Measurements from ENCODE around the gene ALKBH8.
"Not testable (repeated sequence)": the region's sequence is repeated elsewhere in the genome, so short reads cannot be mapped to it uniquely, and the experiment has no call there.

ALKBH8 gene

GRCh38 chr11:107576497-107577345 is 11.2 kb upstream of the ALKBH8 start:
- DNase-seq (ENCODE audit: low read depth), result peak; percentile 38

DNA sequence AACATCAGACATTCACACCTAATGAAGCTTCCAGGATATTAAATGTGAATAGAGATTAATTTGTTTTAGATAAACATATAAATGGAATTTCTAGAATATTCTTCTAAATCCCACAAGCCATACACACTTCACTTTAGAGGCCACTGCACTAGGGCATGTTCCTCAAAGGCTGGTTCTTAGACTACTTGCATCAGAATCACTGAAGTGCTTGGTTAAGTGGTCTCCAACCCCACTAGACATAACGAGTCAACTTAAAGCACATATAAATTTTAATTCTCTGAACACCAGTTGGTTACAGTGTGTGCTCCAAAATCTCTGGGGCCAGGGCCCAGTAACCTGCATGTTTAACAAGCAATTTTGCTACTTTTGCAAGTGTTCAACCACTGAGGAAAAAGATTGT is 7.9 kb upstream of the ALKBH8 start:
- no peak for DNase-seq (ENCODE audit: low read depth)

- DNase-seq (ENCODE audit: low read depth), result no peak
These were observed 4.5 kb upstream of the ALKBH8 start for GRCh38 chr11:107570015-107570414.

GRCh38 chr11:107567739-107568335 is 2.3 kb upstream of the ALKBH8 start:
- DNase-seq (ENCODE audit: low read depth), result no peak

- DNase-seq (ENCODE audit: low read depth), result no peak
These were observed 1.0 kb upstream of the ALKBH8 start for GRCh38 chr11:107566569-107566968.

DNA sequence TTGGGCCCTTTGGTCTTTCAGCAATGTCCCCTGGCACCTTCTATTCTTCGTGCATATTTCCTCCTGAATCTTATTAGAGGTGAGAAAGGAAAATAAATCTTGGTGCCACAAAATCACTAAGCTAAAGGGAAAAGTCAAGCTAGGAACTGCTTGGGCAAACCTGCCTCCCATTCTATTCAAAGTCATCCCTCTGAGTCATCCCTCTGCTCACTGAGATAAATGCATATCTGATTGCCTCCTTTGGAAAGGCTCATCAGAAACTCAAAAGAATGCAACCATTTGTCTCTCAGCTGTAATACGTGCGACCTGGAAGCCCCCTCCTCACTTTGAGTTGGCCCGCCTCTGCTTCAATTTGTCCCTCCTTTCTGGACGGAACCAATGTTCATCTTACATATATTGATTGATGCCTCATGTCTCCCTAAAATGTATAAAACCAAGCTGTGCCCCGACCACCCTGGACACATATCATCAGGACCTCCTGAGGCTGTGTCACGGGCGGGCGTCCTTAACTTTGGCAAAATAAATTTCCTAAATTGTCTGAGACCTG is 493 bp upstream of the ALKBH8 start:
- DNase-seq (ENCODE audit: low read depth), result not testable (repeated sequence)

GRCh38 chr11:107564877-107565218 is 687 bp downstream of the ALKBH8 start:
- no peak for DNase-seq (ENCODE audit: low read depth)

DNA sequence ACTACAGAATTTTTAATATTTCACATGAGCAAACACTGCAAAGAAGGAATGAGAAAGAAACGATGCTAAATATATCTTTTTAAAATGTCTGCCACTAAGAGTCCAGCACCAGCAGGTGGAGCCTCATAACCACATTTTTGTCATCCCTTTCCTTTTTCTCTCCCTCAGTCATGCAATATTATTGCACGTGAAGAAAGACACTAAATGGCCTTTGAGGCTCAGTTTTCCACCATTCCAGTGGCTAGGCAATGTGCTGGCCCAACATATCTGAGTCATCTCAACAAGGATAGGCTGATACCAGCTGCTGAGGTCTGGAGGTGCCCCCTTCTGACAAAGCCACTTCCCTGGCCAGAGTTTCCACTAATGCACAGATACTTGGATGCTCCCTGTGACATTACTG is 1.8 kb downstream of the ALKBH8 start:
- no peak for DNase-seq (ENCODE audit: low read depth)

DNA sequence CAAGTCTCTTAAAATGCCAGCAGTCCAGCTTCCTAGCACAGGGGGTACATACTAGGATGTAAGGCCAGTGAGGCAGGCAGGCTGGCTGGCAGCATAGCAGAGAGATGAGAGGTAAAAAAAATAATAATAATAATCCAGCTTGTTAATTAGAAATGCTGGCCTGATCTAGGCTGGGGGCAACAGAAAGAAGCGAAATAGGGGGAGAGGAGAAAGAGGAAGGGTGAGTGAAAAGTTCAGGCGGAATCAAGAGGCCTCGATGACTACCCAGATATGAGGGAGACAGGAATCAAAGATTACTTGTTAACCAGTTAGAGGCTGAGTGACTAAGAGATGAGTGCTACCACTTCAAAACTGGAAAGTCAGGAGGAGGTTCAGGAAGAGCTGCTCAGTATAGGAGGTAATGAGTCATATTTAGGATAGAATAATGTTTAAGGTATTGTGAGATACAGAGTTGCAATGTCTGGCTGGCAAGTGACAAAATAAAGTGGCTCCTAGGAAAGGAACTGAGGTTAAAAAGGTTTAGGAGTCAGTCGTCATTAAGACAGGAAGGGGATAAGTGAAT is 2.8 kb downstream of the ALKBH8 start:
- no peak for DNase-seq (ENCODE audit: low read depth)

GRCh38 chr11:107561688-107562087 is 3.8 kb downstream of the ALKBH8 start:
- no peak for DNase-seq (ENCODE audit: low read depth)

GRCh38 chr11:107550304-107550703 is 15.2 kb downstream of the ALKBH8 start:
- DNase-seq (ENCODE audit: low read depth), result no peak

DNA sequence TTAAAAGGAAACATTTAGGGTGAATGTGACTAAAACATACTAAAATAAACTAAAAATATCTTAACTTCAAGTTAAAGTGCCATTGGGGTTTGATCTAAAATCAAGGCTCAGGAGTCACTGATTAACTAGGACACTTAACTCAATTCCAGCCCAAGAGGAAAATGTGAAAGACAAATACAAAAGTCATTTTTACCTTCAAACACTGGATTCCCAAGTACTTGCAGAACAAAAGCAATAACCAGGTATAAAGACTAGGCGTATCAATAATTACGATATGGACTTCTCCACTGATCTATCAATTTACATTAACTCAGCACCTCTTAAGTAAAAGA is 15.6 kb downstream of the ALKBH8 start:
- DNase-seq (ENCODE audit: low read depth), result no peak

DNA sequence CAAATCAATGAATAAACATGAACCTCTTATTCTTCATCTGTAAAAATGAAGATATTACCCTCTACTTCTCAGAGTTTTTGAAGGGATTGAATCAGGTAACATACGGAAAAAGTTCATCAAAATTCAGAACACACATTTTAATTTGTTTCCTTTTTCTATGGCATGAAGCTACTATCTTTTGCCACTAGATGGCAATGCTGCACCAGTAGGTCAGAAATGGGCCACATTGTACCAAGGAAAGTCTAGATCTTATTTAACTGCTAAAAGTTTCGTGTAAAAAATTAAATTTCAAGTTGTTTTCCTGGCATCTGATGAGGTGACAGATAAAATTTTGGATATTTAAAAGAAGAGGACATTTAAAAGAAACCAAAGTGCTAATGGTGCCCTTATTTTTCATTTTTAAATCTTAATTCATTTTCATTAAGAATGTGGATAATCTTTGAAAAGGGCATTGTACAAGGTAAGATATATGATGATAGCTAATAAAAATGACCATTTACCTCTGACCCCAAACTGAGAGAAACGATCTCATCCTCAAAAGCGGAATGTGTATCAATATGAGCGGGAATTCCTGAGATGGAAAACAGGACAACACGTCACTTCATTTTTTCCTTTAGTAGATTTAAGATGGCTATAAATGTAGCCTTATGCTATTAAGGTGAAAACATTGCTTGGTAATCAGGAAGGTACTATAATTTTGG is 16.1 kb downstream of the ALKBH8 start:
- DNase-seq (ENCODE audit: low read depth), result no peak

GRCh38 chr11:107547961-107548360 is 17.6 kb downstream of the ALKBH8 start:
- DNase-seq (ENCODE audit: low read depth), result no peak

- DNase-seq (ENCODE audit: low read depth), result no peak
These were observed 20.4 kb downstream of the ALKBH8 start for GRCh38 chr11:107545101-107545514.

- DNase-seq (ENCODE audit: low read depth), result no peak
These were observed 26.7 kb downstream of the ALKBH8 start for GRCh38 chr11:107538821-107539220.

DNA sequence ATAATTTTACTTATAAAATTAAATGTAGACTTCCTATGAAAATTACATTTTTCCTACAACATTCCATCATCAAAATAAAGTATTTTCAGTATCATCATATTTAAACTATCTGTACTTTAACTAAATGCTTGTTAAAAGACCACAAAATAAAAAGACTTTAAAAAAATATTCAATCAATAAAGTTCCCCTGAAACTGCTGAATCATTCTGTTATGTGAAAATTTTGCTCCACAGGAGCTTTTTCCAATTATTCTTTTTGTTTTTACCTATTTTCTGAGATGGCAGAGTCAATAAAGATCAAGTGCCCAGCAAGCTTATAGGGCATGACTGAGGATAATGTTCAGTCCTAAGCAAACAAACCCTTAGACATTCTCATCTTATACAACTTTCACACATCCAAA is 27.3 kb downstream of the ALKBH8 start:
- no peak for DNase-seq (ENCODE audit: low read depth)

DNA sequence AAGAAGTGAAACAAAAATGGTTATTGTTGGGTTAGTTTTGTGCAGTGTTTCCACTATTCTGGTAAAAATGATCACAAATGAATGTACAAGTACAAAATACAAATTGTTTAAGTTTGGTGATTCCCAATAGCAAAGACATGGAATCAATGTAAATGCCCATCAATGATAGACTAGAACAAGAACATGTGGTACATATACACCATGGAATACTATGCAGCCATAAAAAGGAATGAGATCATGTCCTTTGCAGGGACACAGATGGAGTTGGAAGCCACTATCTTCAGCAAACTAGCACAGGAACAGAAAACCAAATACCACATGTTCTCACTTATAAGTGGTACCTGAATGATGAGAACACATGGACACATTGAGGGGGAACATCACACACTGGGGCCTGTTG is 28.4 kb downstream of the ALKBH8 start:
- DNase-seq (ENCODE audit: low read depth), result not testable (repeated sequence)

GRCh38 chr11:107526197-107526596 is 39.3 kb downstream of the ALKBH8 start:
- DNase-seq (ENCODE audit: low read depth), result no peak

DNA sequence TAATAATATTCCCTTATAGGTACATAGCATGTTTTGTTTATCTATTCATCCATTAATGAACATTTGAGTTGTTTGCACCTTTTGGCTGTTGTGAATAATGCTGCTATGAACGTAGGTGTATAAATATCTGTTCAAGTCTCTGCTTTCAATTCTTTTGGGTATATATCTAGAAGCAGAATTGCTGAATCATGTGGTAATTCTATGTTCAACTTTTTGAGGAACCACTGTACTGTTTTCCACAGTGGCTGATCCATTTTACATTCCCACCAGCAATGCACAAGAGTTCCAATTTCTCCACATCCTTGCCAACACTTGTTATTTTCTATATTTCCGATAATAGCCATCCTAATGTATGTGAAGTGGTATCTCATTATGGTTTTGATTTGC is 56.7 kb downstream of the ALKBH8 start:
- DNase-seq (ENCODE audit: low read depth), result no peak

GRCh38 chr11:107508201-107508857 is 57.2 kb downstream of the ALKBH8 start:
- DNase-seq (ENCODE audit: low read depth), result no peak

DNA sequence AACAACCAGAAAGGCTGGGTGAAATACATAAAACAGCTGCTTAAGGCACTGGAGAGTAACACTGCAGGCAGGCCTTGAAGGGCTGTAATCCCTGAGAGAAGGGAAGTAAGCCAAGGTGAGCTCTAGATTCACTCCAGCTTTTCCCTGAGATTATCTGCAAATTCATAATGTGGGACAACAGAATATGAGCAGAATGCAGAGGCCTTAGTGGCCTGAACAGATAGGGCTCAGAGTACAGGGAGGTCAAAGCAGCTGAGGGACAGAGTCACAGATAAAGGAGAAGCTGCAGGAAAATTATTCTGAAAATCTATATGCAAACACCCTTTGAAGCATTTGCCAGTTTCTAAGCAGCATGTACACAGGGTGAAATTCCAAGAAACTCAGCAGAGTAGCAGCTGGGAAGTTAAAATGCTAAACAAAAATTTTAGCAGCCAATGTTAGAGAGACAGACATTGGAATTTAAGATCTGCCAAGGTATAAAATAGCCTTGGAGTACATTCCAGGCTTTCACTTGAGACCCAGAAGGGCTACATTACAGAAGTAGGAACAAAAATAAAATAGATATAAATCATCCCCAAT is 59.8 kb downstream of the ALKBH8 start:
- no peak for DNase-seq (ENCODE audit: low read depth)
